Hippocampal formation (tissue), 2 donors: ENCODE results near the gene UBC.
A peak's percentile ranks its signal among the peaks of the same experiment; 100 is the strongest.

Experiments
- DNase-seq, 2 donors: peaks; one replicate each; lab custom pipeline; 2025; lab: John Stamatoyannopoulos, UW

UBC gene

DNA sequence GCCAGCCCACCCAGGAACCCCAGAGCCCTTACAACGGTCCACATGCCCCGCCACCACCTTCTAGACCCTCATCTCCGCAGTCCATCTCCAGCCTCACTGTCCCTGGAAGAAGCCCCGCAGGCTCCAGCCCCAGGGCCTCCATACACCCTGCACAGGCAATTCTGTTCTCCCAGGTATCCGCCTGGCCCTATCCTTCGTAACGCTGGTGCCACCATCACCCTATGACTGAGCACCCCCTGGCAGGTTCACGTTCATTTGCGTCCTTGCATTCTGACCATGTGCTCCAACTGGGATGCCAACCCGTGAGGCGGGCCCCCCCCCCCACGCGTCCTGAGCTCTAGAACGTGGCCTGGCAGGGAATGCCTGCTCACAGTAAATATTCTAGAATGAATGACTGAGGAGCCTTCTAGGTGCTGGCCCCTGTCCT is 50.1 kb downstream of the UBC start:
- no peak for DNase-seq

DNA sequence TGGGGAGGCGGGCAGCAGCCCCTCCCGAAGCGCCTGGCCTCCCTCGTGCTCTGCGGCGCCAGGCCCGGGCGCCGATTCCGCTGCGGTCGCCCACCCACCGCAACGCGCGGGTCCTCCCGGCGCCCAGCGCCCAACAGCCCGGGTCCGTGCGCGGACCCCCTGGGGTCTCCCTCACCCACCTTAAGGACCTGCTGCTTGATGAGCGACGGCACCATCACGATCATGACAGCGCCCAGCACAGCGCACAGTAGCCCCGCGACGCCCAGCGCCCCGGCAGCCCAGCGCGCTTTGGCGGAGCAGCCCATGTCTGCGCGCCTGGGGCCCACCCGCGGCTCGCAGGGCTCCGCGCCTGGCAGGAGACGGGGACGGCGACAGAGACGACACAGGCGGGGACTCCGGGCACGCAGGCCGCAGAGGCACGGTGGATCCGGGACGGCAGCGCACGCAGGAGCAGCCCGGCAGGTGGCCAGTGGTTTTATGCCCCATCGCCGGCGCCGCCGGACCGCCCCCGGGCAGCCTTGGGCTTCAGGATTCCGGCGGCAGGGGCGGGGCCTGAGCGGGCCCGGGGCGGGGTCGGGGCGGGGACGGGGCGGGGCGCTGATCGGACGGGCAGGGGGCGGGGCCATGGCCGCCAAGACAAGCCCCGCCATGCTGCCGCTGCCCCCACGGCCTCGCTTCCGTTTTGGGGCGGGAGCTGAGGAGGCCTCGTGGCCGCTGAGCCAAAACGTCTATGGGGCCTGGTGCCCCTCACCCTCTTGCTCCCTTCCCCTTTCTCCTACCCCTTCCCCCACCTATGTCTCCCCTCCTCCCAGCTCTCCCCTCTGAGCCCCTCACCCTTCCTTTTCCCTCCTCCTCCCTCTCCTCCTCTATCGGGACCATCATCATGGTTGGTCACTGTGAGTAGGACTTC is 50.8 kb downstream of the UBC start, which contains the start of gene SCARB1:
Gene SCARB1, minus strand, starts transcription at position 449 of the 910 bp plus-strand sequence. Its CDS starts 144 bp downstream, at position 305.
- peak; percentile 74 to 82 for DNase-seq

DNA sequence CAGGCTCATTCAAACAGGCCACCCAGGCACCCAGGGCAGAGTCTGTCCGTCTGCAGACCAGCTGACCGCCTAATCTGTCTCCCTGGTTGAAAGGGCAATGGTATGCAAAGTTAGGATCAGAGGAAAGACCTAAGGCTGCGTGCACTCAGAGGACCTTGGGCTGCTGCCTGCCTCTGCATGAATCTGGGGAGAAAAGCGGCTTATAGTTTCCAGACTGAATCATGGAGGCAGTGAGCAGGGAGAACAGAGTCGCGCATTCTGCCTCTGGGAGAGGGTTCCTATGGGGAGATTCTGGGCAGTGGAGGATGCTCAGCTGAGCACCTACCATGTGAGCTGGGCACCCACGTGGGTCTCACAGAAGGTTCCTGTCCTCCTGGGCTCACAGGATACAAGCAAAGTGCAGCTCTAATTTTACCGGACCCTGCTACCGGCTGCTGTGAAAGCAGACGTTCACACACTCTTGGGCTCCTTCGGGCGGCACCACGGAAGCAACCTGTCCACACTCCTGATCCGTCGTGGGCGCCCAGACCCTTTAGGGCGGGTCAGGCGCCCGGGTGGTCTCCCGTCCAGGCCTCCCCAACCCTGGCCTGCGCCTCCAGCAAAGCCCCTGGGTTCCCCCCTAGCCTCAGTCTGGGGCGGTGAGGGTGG is 51.6 kb downstream of the UBC start:
- DNase-seq: peak; percentile 44 to 48

DNA sequence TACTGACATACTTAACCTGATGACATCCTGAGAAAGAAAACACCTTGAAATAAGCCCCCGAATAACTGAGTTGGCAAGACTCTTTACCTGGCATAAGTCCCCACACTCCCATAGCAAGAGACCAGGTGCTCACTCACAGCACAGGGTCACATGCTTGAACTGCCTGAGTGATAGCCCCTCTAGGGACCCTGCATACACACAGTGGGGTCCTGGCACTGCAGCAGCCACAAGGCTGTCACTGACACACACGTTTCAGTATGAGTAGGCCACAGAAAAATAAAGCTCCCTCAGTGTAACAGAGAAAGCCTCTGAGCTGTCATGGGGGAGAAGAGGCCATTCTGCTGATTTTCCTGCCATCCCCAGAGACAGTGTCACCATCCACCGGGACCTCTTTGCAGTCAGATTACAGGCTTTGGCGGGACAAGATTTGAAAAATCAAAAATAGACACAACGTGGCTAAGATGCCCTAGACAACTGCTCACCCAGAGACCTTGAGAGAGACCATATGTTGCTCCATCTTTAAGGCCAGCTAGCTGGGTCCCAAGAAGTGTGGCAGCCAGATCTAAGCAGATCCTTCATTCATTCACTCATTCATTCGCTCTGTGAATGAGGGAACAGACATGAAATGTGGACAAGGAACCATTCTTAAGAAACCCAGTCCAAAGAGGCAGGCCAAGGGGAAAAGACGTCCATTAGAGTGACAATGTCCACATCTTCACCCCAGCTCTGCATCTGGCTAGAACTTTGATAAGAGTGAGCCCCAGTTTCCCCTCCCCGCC is 52.4 kb downstream of the UBC start:
- DNase-seq: no peak
